GM12873 (cell line): ENCODE measurements around the gene MINDY4.

ENCODE experiments used
- CTCF ChIP-seq: IDR thresholded peaks from 2 replicates; pipeline ENCODE4 v1.5.1; 2012; ENCODE audit warnings: low read depth, mild to moderate bottlenecking, moderate library complexity, low read length, control low read depth; ENCODE audit not compliant: insufficient read depth; ENCODE audit errors: missing control alignments

MINDY4 gene

GRCh38 chr7:30886608-30887011 lies 115.4 kb downstream of the MINDY4 start:
- TF ChIP-seq CTCF: no peak

GRCh38 chr7:30887464-30887872 lies 116.3 kb downstream of the MINDY4 start:
- no peak for TF ChIP-seq CTCF

GRCh38 chr7:30888747-30889146 lies 117.5 kb downstream of the MINDY4 start:
- no peak for TF ChIP-seq CTCF

- no peak for TF ChIP-seq CTCF
Measured at GRCh38 chr7:30890226-30890625, 119.0 kb downstream of the MINDY4 start.

- no peak for TF ChIP-seq CTCF
Measured at GRCh38 chr7:30893357-30893756, 122.1 kb downstream of the MINDY4 start.

GRCh38 chr7:30894009-30894408 lies 122.8 kb downstream of the MINDY4 start:
- TF ChIP-seq CTCF: no peak

- TF ChIP-seq CTCF: no peak
Measured at GRCh38 chr7:30894866-30895605, 123.8 kb downstream of the MINDY4 start.
